Activated naive CD4-positive, alpha-beta T cell treated with anti-CD3 and anti-CD28 coated beads, Interleukin-2, amount 10 ng/mL, durations not matched to agents 7 days and 5 days (primary cell): ENCODE data around the gene SLC22A16.
"Not testable (repeated sequence)": the region's sequence is repeated elsewhere in the genome, so short reads cannot be mapped to it uniquely, and the experiment has no call there.

Experiments used
- CTCF ChIA-PET: fragments of 350-600 bp; sonication (Branson Sonifier 250); formaldehyde crosslinking; loops from one replicate; lab custom pipeline; 2021; ENCODE audit warnings: antibody characterized with exemption; lab: Charles Lee
- DNase-seq: peaks from one replicate; pipeline ENCODE4 v3.0.0-alpha.2; 2020
- H3K27ac Mint-ChIP-seq: one replicate; pipeline ENCODE4 v1.8.0; 2021; ENCODE audit warnings: mild to moderate bottlenecking, moderate library complexity, mixed read lengths
- H3K27me3 Mint-ChIP-seq: one replicate; pipeline ENCODE4 v1.8.0; 2021; ENCODE audit warnings: mild to moderate bottlenecking, mixed read lengths
- H3K36me3 Mint-ChIP-seq: one replicate; pipeline ENCODE4 v1.8.0; 2021; ENCODE audit warnings: mixed read lengths
- H3K4me1 Mint-ChIP-seq: one replicate; pipeline ENCODE4 v1.8.0; 2021; ENCODE audit warnings: mixed read lengths
- H3K4me3 Mint-ChIP-seq: one replicate; pipeline ENCODE4 v1.8.0; 2021; ENCODE audit warnings: mild to moderate bottlenecking, moderate library complexity, mixed read lengths
- H3K9me3 Mint-ChIP-seq: one replicate; pipeline ENCODE4 v1.8.0; 2021; ENCODE audit warnings: mixed read lengths

SLC22A16 gene

GRCh38 chr6:110509617-110510241 is 33.3 kb upstream of the SLC22A16 start:
- Mint-ChIP-seq H3K4me1 (no peaks in the 10 kb centered on the region), H3K27ac (no peak overlapping the region), H3K27me3 (peaks cover 18% of the 10 kb centered on the region), H3K36me3 (no peaks in the 10 kb centered on the region), H3K9me3 (no peaks in the 10 kb centered on the region), H3K4me3 (no peak overlapping the region)
- no peak for DNase-seq
- CTCF ChIA-PET = no interaction called here

- CTCF ChIA-PET = not testable (repeated sequence)
Observed at GRCh38 chr6:110504891-110505290, 28.5 kb upstream of the SLC22A16 start.

GRCh38 chr6:110495949-110496348 is 19.5 kb upstream of the SLC22A16 start:
- Mint-ChIP-seq H3K4me3 (no peak overlapping the region), H3K4me1 (no peaks in the 10 kb centered on the region), H3K36me3 (no peaks in the 10 kb centered on the region), H3K27me3 (peaks cover 26% of the 10 kb centered on the region), H3K9me3 (no peaks in the 10 kb centered on the region), H3K27ac (no peak overlapping the region)
- CTCF ChIA-PET = no interaction called here
- DNase-seq = no peak

More at GRCh38 chr6:110504891-110505290, 28.5 kb upstream of the SLC22A16 start:
- not testable (repeated sequence) for H3K27ac Mint-ChIP-seq, H3K4me3 Mint-ChIP-seq, H3K27me3 Mint-ChIP-seq, H3K9me3 Mint-ChIP-seq, DNase-seq, H3K36me3 Mint-ChIP-seq, H3K4me1 Mint-ChIP-seq

GRCh38 chr6:110493253-110493800 is 16.9 kb upstream of the SLC22A16 start:
- no peaks in the 10 kb centered on the region for H3K4me1 Mint-ChIP-seq
- H3K4me3 Mint-ChIP-seq = no peak overlapping the region
- no peaks in the 10 kb centered on the region for H3K36me3 Mint-ChIP-seq
- peaks cover 33% of the 10 kb centered on the region for H3K27me3 Mint-ChIP-seq
- no peak overlapping the region for H3K27ac Mint-ChIP-seq
- CTCF ChIA-PET = interaction anchor here (1.4 kb wide), 1 partner anchor 36 kb away, joined by 3 read pairs; no protein-coding TSS in a partner anchor
- H3K9me3 Mint-ChIP-seq = no peaks in the 10 kb centered on the region
- DNase-seq = no peak

- Mint-ChIP-seq H3K4me1 (no peaks in the 10 kb centered on the region), H3K4me3 (no peak overlapping the region), H3K36me3 (no peaks in the 10 kb centered on the region), H3K27me3 (peaks cover 27% of the 10 kb centered on the region), H3K27ac (no peak overlapping the region), H3K9me3 (no peaks in the 10 kb centered on the region)
- CTCF ChIA-PET = interaction anchor here (1.4 kb wide), 1 partner anchor 35 kb away, joined by 3 read pairs; no protein-coding TSS in a partner anchor
- DNase-seq = no peak
Observed at GRCh38 chr6:110492584-110492983, 16.2 kb upstream of the SLC22A16 start.

- Mint-ChIP-seq H3K27ac (no peak overlapping the region), H3K27me3 (peaks cover 26% of the 10 kb centered on the region), H3K36me3 (no peaks in the 10 kb centered on the region), H3K4me3 (no peak overlapping the region), H3K9me3 (no peaks in the 10 kb centered on the region), H3K4me1 (no peaks in the 10 kb centered on the region)
- CTCF ChIA-PET = interaction anchor here (1.4 kb wide), 1 partner anchor 34 kb away, joined by 3 read pairs; no protein-coding TSS in a partner anchor
- no peak for DNase-seq
Observed at GRCh38 chr6:110491644-110492317, 15.4 kb upstream of the SLC22A16 start.

- CTCF ChIA-PET = interaction anchor here (0.6 kb wide), 1 partner anchor 100 kb away, joined by 3 read pairs; no protein-coding TSS in a partner anchor
Observed at GRCh38 chr6:110491299-110491643, 14.9 kb upstream of the SLC22A16 start.

GRCh38 chr6:110490110-110490509 is 13.7 kb upstream of the SLC22A16 start:
- Mint-ChIP-seq H3K27ac (no peak overlapping the region), H3K4me1 (no peaks in the 10 kb centered on the region), H3K9me3 (no peaks in the 10 kb centered on the region), H3K4me3 (no peak overlapping the region), H3K36me3 (no peaks in the 10 kb centered on the region), H3K27me3 (peaks cover 34% of the 10 kb centered on the region)
- DNase-seq = no peak
- CTCF ChIA-PET = no interaction called here

More at GRCh38 chr6:110491299-110491643, 14.9 kb upstream of the SLC22A16 start:
- Mint-ChIP-seq H3K27me3 (peaks cover 27% of the 10 kb centered on the region), H3K4me1 (no peaks in the 10 kb centered on the region), H3K9me3 (no peaks in the 10 kb centered on the region), H3K36me3 (no peaks in the 10 kb centered on the region), H3K4me3 (no peak overlapping the region), H3K27ac (no peak overlapping the region)
- no peak for DNase-seq

- DNase-seq = no peak
- Mint-ChIP-seq H3K36me3 (no peaks in the 10 kb centered on the region), H3K27me3 (peaks cover 35% of the 10 kb centered on the region), H3K4me1 (no peaks in the 10 kb centered on the region), H3K4me3 (no peak overlapping the region), H3K9me3 (no peaks in the 10 kb centered on the region), H3K27ac (no peak overlapping the region)
- CTCF ChIA-PET = interaction anchor here (1.3 kb wide), 1 partner anchor 40 kb away, joined by 3 read pairs; no protein-coding TSS in a partner anchor
Observed at GRCh38 chr6:110488606-110489190, 12.3 kb upstream of the SLC22A16 start.

GRCh38 chr6:110487968-110488381 is 11.6 kb upstream of the SLC22A16 start:
- H3K4me1 Mint-ChIP-seq, DNase-seq, H3K36me3 Mint-ChIP-seq, H3K27ac Mint-ChIP-seq, CTCF ChIA-PET, H3K4me3 Mint-ChIP-seq, H3K9me3 Mint-ChIP-seq: not testable (repeated sequence)
- H3K27me3 Mint-ChIP-seq = peaks cover 32% of the 10 kb centered on the region

GRCh38 chr6:110486756-110487155 is 10.3 kb upstream of the SLC22A16 start:
- Mint-ChIP-seq H3K27ac (no peak overlapping the region), H3K4me3 (no peak overlapping the region), H3K27me3 (peaks cover 26% of the 10 kb centered on the region), H3K9me3 (no peaks in the 10 kb centered on the region), H3K4me1 (no peaks in the 10 kb centered on the region), H3K36me3 (no peaks in the 10 kb centered on the region)
- no peak for DNase-seq
- CTCF ChIA-PET = no interaction called here

GRCh38 chr6:110485491-110485890 is 9.1 kb upstream of the SLC22A16 start:
- H3K27me3 Mint-ChIP-seq = peaks cover 22% of the 10 kb centered on the region
- no peak overlapping the region for H3K4me3 Mint-ChIP-seq
- no peaks in the 10 kb centered on the region for H3K36me3 Mint-ChIP-seq
- CTCF ChIA-PET = no interaction called here
- DNase-seq = no peak
- H3K4me1 Mint-ChIP-seq = no peaks in the 10 kb centered on the region
- no peak overlapping the region for H3K27ac Mint-ChIP-seq
- no peaks in the 10 kb centered on the region for H3K9me3 Mint-ChIP-seq

GRCh38 chr6:110484321-110484720 is 7.9 kb upstream of the SLC22A16 start:
- Mint-ChIP-seq H3K4me3 (no peak overlapping the region), H3K27me3 (peaks cover 26% of the 10 kb centered on the region), H3K27ac (no peak overlapping the region), H3K36me3 (no peaks in the 10 kb centered on the region), H3K9me3 (no peaks in the 10 kb centered on the region), H3K4me1 (no peaks in the 10 kb centered on the region)
- CTCF ChIA-PET = interaction anchor here (0.6 kb wide), 1 partner anchor 222 kb away, joined by 3 read pairs; no protein-coding TSS in a partner anchor
- DNase-seq = no peak

GRCh38 chr6:110482774-110483400 is 6.5 kb upstream of the SLC22A16 start:
- H3K4me1 Mint-ChIP-seq = no peaks in the 10 kb centered on the region
- no peak for DNase-seq
- H3K27ac Mint-ChIP-seq = no peak overlapping the region
- H3K4me3 Mint-ChIP-seq = no peak overlapping the region
- CTCF ChIA-PET = no interaction called here
- no peaks in the 10 kb centered on the region for H3K36me3 Mint-ChIP-seq
- H3K9me3 Mint-ChIP-seq = no peaks in the 10 kb centered on the region
- H3K27me3 Mint-ChIP-seq = peaks cover 31% of the 10 kb centered on the region
